Measurements from ENCODE around the gene PPDPF.

DNA sequence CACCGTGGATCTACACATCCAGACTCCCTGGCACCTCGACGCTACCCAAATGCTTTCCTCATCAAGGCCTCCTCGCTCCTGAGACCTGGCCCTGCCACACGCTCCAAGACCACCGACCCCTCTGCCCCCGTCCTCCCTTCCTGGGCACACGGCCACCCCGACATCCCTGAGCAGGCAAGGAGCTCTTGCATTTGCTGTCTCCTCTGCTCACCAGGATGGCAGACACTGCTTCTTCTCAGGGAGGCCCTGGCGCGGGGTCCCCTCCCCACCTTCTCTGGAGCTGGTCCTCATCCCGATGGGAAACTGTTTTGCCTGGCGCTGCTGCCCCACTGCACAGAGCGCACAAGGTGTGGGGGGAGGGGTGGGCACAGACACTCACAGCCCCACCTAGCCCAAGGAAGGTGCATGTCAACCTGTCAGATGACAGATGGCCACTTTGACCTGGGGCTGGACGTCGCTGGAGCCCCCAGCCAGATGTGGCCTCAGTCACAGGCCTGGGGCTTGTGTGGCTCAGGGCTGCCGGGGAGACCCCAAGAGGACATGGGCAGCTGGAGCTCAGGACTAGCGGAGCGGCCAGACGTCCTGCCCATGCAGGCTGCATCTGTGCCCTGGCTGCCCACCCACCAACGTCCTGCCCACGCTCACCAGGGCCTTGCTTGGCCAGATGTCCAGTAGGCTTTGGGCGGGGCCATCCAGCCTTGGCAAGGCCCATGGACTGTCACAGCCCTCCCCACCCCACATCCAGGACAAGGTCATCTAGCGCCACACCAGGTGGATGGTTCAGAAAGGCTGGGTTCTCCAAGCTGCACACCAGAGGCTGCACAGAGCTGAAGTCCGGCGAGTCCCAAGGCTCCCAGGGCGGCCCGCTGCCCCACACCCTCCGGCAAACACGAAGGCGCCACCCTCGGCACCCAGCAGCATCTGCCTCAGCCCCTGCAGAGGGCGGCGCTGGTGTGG lies 41.9 kb upstream of the PPDPF start:
- TF ChIP-seq POLR2A (IDR thresholded peaks at IDR 0.05) = no peak
- TF ChIP-seq, protein P1, sequence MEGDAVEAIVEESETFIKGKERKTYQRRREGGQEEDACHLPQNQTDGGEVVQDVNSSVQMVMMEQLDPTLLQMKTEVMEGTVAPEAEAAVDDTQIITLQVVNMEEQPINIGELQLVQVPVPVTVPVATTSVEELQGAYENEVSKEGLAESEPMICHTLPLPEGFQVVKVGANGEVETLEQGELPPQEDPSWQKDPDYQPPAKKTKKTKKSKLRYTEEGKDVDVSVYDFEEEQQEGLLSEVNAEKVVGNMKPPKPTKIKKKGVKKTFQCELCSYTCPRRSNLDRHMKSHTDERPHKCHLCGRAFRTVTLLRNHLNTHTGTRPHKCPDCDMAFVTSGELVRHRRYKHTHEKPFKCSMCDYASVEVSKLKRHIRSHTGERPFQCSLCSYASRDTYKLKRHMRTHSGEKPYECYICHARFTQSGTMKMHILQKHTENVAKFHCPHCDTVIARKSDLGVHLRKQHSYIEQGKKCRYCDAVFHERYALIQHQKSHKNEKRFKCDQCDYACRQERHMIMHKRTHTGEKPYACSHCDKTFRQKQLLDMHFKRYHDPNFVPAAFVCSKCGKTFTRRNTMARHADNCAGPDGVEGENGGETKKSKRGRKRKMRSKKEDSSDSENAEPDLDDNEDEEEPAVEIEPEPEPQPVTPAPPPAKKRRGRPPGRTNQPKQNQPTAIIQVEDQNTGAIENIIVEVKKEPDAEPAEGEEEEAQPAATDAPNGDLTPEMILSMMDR (IDR thresholded peaks at IDR 0.05) = no peak
